ENCODE results near the gene JPT2.

JPT2 gene

GRCh38 chr16:1749152-1750117, 71.4 kb downstream of the JPT2 start:
- CTCF ChIA-PET: interaction anchor here (0.6 to 0.7 kb wide), 4 partner anchors 13 to 123 kb away, joined by 3 to 4 read pairs (median 3); partner anchors contain the start of gene MEIOB
- peak overlapping the region; percentile 6; the same call in 1 of the 2 replicates for H3K27ac ChIP-seq
- TF ChIP-seq, protein P1, sequence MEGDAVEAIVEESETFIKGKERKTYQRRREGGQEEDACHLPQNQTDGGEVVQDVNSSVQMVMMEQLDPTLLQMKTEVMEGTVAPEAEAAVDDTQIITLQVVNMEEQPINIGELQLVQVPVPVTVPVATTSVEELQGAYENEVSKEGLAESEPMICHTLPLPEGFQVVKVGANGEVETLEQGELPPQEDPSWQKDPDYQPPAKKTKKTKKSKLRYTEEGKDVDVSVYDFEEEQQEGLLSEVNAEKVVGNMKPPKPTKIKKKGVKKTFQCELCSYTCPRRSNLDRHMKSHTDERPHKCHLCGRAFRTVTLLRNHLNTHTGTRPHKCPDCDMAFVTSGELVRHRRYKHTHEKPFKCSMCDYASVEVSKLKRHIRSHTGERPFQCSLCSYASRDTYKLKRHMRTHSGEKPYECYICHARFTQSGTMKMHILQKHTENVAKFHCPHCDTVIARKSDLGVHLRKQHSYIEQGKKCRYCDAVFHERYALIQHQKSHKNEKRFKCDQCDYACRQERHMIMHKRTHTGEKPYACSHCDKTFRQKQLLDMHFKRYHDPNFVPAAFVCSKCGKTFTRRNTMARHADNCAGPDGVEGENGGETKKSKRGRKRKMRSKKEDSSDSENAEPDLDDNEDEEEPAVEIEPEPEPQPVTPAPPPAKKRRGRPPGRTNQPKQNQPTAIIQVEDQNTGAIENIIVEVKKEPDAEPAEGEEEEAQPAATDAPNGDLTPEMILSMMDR (conservative IDR thresholded peaks at IDR 0.05; ENCODE audit: low read depth): no peak
- no peak for DNase-seq (ENCODE audit: low spot score)
- POLR2A ChIA-PET (ENCODE audit: low non-redundant PET): no interaction called here
